ENCODE results near the gene MYO9B. TPM values are rescaled to one million over a fixed set of nuclear protein-coding genes. Genes with fewer than 3 reads are reported as not detected.
A peak's percentile ranks its signal among the peaks of the same experiment; 100 is the strongest.

Gene MYO9B
- total and polyA plus RNA-seq, 9 of the 15 experiments (the other 6 are each of a cell fraction or from before 2014, with no cell fraction given): 2.4 to 77.6 (median 23.0) TPM

GRCh38 chr19:17235300-17235970 is 159.9 kb downstream of the MYO9B start (continued):
- TF ChIP-seq BRD9 (IDR thresholded peaks at IDR 0.05; ENCODE audit: low read depth, partially characterized antibody) (no peak), ARID1B (IDR thresholded peaks at IDR 0.05) (no peak), SRSF7 (optimal IDR thresholded peaks at IDR 0.05; ENCODE audit: low read depth, low read length) (no peak), KLF16 (IDR thresholded peaks at IDR 0.05) (no peak), ETV1 (tag; conservative IDR thresholded peaks at IDR 0.05; ENCODE audit: low read depth) (no peak), GTF2B (IDR thresholded peaks at IDR 0.05; ENCODE audit: extremely low read depth, insufficient read length) (no peak), ZNF830 (CRISPR knock-in tag; IDR thresholded peaks at IDR 0.05) (no peak), MLLT1 (IDR thresholded peaks at IDR 0.05) (no peak), ZBED1 (IDR thresholded peaks at IDR 0.05) (no peak), NR3C1 (CRISPR knock-in tag; IDR thresholded peaks at IDR 0.05) (no peak), HBP1 (CRISPR knock-in tag; IDR thresholded peaks at IDR 0.05) (no peak), ZNF124 (CRISPR knock-in tag; IDR thresholded peaks at IDR 0.05) (0 out of 2 replicates have a peak, but pooled peaks have one; percentile 33), LARP7 (IDR thresholded peaks at IDR 0.05) (no peak), MIER1 (IDR thresholded peaks at IDR 0.05; ENCODE audit: low read depth) (no peak), GTF2E2 (tag; IDR thresholded peaks at IDR 0.05) (no peak), MAFG (tag; conservative IDR thresholded peaks at IDR 0.05) (no peak), KDM2B (CRISPR knock-in tag; IDR thresholded peaks at IDR 0.05) (no peak; the same call in 1 of the 2 replicates), ZNF277 (CRISPR knock-in tag; IDR thresholded peaks at IDR 0.05; ENCODE audit: borderline replicate concordance) (no peak), SIN3A (IDR thresholded peaks at IDR 0.05; ENCODE audit: borderline replicate concordance in 2 of 2, control insufficient read depth in 1 of 2, low read depth in 2 of 2, low read length in 2 of 2) (peak; percentile 44 to 66; a peak in 1 of 4 replicates), ZNF668 (CRISPR knock-in tag; IDR thresholded peaks at IDR 0.05) (no peak), NFYB (IDR thresholded peaks at IDR 0.05; ENCODE audit: extremely low read depth, insufficient read length) (no peak), ZNF280A (IDR thresholded peaks at IDR 0.05; ENCODE audit: low read depth, partially characterized antibody) (no peak), ZFP1 (CRISPR knock-in tag; IDR thresholded peaks at IDR 0.05) (no peak)
